Prostate gland (tissue), 2 donors: Measurements from ENCODE around the gene RFTN2. TPM values are rescaled to one million over a fixed set of nuclear protein-coding genes. Genes with fewer than 3 reads are reported as not detected.
"Not testable (repeated sequence)": the region's sequence is repeated elsewhere in the genome, so short reads cannot be mapped to it uniquely, and the experiment has no call there.

Source experiments
- DNase-seq: peaks from one replicate; pipeline ENCODE4 v3.0.0-alpha.2; 2019; ENCODE audit warnings: low spot score
- H3K27ac ChIP-seq, 2 donors: fragments of 200-600 bp; sonication (generic); 2 replicates each; pipeline ENCODE4 v1.5.1; 2017 to 2019
- H3K27me3 ChIP-seq: fragments of 200-600 bp; sonication (generic); replicated peaks from 2 replicates; pipeline ENCODE4 v1.5.1; 2019; ENCODE audit not compliant: insufficient read depth
- H3K36me3 ChIP-seq, 2 donors: fragments of 200-600 bp; sonication (generic); 1 replicate in 1 of 2; 2 replicates in 1 of 2; pipeline versions ENCODE4 v1.5.1 to v1.8.1; 2017 to 2019
- H3K4me1 ChIP-seq: fragments of 200-600 bp; sonication (generic); replicated peaks from 2 replicates; pipeline ENCODE4 v1.5.1; 2019
- H3K4me3 ChIP-seq, 2 donors: fragments of 200-600 bp; sonication (generic); 2 replicates each; pipeline ENCODE4 v1.5.1; 2017 to 2019
- H3K9me3 ChIP-seq: fragments of 200-600 bp; sonication (generic); 2 replicates; pipeline ENCODE4 v1.5.1; 2017
- POLR2A ChIP-seq: fragments of 450-650 bp; IDR thresholded peaks from one replicate; pipeline ENCODE4 v1.6.1; 2016; ENCODE audit warnings: antibody characterized with exemption, mild to moderate bottlenecking
- POLR2AphosphoS5 ChIP-seq: sonication (generic); formaldehyde crosslinking; IDR thresholded peaks from one replicate; pipeline ENCODE4 v1.6.1; 2017; ENCODE audit warnings: antibody characterized with exemption
- WGBS: methylation state at CpG from one replicate; pipeline ENCODE4 v1.1.5; 2018; 5-methylcytosine and 5-hydroxymethylcytosine counted together
- intact Hi-C: fragments of 100-400 bp; cut with DNase I; formaldehyde crosslinking; loops from one replicate; pipeline ENCODE4 v1.14.2; 2022
- total RNA-seq, 2 donors: library from RNA; depleted of rRNA; stranded (reverse); fragments of >200 nt; gene quantifications; one replicate each; pipeline ENCODE4 v1.1.0, GENCODE V29; 2016
- TF ChIP-seq, protein P1 (sequence below), 4 experiments: fragments of 200-600 bp in 2 of 4; fragments of 450-650 bp in 2 of 4; sonication (generic) in 2 of 4; IDR thresholded peaks; 1 replicate in 3 of 4; 2 replicates in 1 of 4; pipeline ENCODE4 v1.5.1; 2016 to 2019; ENCODE audit warnings: antibody characterized with exemption in 4 of 4, mild to moderate bottlenecking in 2 of 4, moderate library complexity in 2 of 4

The RFTN2 gene
- total RNA-seq, 2 donors from 2014 or later: 2.3 to 17.5 TPM

DNA sequence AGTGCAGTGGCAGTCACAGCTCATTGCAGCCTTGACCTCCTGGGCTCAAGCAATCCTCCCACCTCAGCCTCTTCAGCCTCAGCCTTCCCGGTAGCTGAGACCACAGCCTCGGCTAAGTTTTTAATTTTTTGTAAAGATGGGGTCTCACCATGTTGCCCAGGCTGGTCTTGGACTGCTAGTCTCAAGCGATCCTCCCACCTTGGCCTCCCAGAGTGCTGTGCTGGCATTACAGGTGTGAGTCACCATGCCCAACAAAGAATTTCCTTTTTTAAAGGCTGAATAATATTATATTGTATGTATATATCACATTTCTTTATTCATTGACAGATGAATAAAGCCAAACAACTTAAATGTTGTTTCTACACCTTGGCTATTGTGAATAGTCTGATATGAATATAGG, 117.0 kb downstream of the RFTN2 start:
- no peaks in the 10 kb centered on the region for H3K27me3 ChIP-seq
- H3K4me1 ChIP-seq: no peaks in the 10 kb centered on the region
- intact Hi-C loops: no loop called here
- no peak for TF ChIP-seq POLR2A
- TF ChIP-seq, protein P1, sequence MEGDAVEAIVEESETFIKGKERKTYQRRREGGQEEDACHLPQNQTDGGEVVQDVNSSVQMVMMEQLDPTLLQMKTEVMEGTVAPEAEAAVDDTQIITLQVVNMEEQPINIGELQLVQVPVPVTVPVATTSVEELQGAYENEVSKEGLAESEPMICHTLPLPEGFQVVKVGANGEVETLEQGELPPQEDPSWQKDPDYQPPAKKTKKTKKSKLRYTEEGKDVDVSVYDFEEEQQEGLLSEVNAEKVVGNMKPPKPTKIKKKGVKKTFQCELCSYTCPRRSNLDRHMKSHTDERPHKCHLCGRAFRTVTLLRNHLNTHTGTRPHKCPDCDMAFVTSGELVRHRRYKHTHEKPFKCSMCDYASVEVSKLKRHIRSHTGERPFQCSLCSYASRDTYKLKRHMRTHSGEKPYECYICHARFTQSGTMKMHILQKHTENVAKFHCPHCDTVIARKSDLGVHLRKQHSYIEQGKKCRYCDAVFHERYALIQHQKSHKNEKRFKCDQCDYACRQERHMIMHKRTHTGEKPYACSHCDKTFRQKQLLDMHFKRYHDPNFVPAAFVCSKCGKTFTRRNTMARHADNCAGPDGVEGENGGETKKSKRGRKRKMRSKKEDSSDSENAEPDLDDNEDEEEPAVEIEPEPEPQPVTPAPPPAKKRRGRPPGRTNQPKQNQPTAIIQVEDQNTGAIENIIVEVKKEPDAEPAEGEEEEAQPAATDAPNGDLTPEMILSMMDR (IDR thresholded peaks at IDR 0.05): no peak
- TF ChIP-seq POLR2AphosphoS5: no peak
- no peaks in the 10 kb centered on the region for H3K36me3 ChIP-seq
- no peak overlapping the region for H3K4me3 ChIP-seq
- no peak for DNase-seq
- H3K27ac ChIP-seq: no peak overlapping the region
- WGBS: 96% methylated on average over 3 of the region's 3 CpGs
- H3K9me3 ChIP-seq: no peaks in the 10 kb centered on the region

DNA sequence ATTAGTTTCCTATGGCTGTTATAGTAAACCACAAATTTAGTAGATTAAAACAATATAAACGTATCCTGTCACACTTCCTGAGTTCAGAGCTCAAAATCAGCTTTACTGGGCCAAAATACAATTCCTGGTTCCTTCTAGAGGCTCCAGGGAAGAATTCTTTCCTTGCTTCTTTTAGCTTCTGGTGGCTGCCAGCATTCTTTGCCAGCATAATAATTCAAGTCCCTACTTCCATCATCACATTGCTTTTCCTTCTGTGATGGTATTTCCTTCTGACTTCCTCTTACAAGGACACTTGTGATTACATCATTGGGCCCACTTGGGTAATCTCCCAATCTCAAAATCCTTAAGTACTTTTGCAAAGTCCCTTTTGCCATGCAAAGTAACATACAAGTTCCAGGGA, 118.9 kb downstream of the RFTN2 start:
- no peak for DNase-seq
- Histone ChIP-seq H3K4me3 (no peak overlapping the region), H3K27ac (no peak overlapping the region), H3K36me3 (no peaks in the 10 kb centered on the region), H3K4me1 (no peaks in the 10 kb centered on the region), H3K27me3 (no peaks in the 10 kb centered on the region), H3K9me3 (no peaks in the 10 kb centered on the region)
- TF ChIP-seq POLR2AphosphoS5 (no peak), POLR2A (no peak)
- TF ChIP-seq, protein P1 (IDR thresholded peaks at IDR 0.05): no peak
- intact Hi-C loops: no loop called here
- WGBS: 55% methylated on average over 1 of the region's 1 CpG

DNA sequence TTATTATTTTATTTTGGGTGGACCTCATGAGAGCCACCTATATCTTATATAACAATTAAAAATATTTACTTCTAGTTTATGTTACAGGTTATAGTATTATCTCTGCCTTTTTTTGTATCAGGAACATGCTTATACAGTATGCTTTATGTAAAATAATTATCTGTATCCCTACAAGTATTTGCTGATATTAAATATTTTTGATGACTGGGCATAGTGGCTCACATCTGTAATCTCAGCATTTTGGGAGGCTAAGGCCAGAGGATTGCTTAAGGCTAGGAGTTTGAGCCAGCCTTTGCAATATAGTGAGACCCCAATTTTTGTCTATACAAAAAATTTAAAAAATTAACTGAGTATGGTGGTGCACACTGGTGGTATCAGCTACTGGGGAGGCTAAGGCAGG, 119.9 kb downstream of the RFTN2 start:
- no peaks in the 10 kb centered on the region for H3K9me3 ChIP-seq
- H3K4me3 ChIP-seq: no peak overlapping the region
- H3K36me3 ChIP-seq: no peaks in the 10 kb centered on the region
- no peak overlapping the region for H3K27ac ChIP-seq
- intact Hi-C loops: no loop called here
- no peak for DNase-seq
- H3K27me3 ChIP-seq: no peaks in the 10 kb centered on the region
- no peak for TF ChIP-seq POLR2A
- TF ChIP-seq POLR2AphosphoS5: no peak
- TF ChIP-seq, protein P1 (IDR thresholded peaks at IDR 0.05): no peak
- H3K4me1 ChIP-seq: no peaks in the 10 kb centered on the region

DNA sequence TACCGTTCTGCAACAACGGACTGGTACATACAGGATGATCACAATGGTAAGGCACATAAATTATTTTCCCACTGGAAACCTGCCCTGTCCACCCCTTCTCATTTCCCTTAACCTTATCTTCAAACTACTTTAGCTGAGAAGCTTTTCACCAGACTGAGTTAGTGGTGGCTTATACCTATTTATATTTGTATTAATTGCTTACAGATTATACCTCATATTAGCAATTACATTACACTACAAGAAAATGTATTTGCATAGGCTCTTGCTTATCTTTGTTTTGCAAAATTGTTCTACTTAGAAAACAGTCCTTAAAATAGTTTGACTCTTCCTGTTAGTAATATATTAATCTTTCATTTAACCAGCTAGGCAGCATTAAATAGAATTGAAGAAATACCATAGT, 124.1 kb downstream of the RFTN2 start:
- H3K27ac ChIP-seq, H3K27me3 ChIP-seq, H3K4me3 ChIP-seq, intact Hi-C loops, H3K36me3 ChIP-seq, DNase-seq, H3K4me1 ChIP-seq, H3K9me3 ChIP-seq: not testable (repeated sequence)
- WGBS: 78% methylated on average over 2 of the region's 2 CpGs

DNA sequence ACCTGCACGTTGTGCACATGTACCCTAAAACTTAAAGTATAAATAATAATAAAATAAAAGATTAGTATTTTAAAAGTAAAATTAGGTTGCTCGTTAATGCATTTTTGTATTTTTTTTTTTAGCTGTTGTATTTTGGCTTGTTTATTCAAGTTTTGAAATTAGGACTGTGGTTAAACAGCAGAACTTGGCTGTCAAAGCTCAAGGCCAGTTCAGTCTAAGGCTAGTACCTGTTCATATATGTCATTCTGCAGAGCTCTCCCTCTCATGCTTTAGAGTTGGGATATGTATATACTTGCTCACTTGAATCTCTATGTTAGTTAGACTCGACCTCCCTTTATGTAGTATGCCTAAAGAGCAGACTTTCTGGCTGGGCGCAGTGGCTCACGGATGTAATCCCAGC, 126.8 kb downstream of the RFTN2 start:
- no peak for TF ChIP-seq POLR2AphosphoS5
- TF ChIP-seq POLR2A: no peak
- TF ChIP-seq, protein P1 (IDR thresholded peaks at IDR 0.05): no peak
- no peaks in the 10 kb centered on the region for H3K4me1 ChIP-seq
- DNase-seq: no peak
- H3K36me3 ChIP-seq: no peaks in the 10 kb centered on the region
- H3K4me3 ChIP-seq: no peak overlapping the region
- H3K27me3 ChIP-seq: no peaks in the 10 kb centered on the region
- WGBS: 94% methylated on average over 5 of the region's 5 CpGs
- intact Hi-C loops: no loop called here
- no peaks in the 10 kb centered on the region for H3K9me3 ChIP-seq
- no peak overlapping the region for H3K27ac ChIP-seq
